OCI-LY7 (cell line): ENCODE data around the gene TAF13. TPM values are rescaled to one million over a fixed set of nuclear protein-coding genes. Genes with fewer than 3 reads are reported as not detected.
A peak's percentile ranks its signal among the peaks of the same experiment; 100 is the strongest.

Experiments used
- BruUV-seq: library from RNA; stranded (reverse); fragments of 400-500 nt; replicated peaks from 2 replicates; lab custom pipeline; 2021; lab: Mats Ljungman, UMichigan
- CTCF ChIA-PET: fragments of 300-600 bp; sonication (Branson Sonifier 250); formaldehyde crosslinking; loops from one replicate; lab custom pipeline; 2022; ENCODE audit warnings: antibody characterized with exemption; ENCODE audit not compliant: unreplicated experiment; lab: Charles Lee
- POLR2A ChIA-PET: fragments of 300-600 bp; sonication (Branson Sonifier 250); formaldehyde crosslinking; loops from one replicate; lab custom pipeline; 2022; ENCODE audit warnings: antibody characterized with exemption; lab: Charles Lee
- DNase-seq: peaks from one replicate; pipeline ENCODE4 v3.0.0-alpha.2; 2015; ENCODE audit warnings: low spot score
- H2AFZ ChIP-seq: fragments of 200-600 bp; sonication (generic), shearing (Covaris generic); 2 replicates; pipeline ENCODE4 v1.6.1; 2014; ENCODE audit warnings: mild to moderate bottlenecking, antibody characterized with exemption, low read length, moderate library complexity
- H3K27ac ChIP-seq: fragments of 200-600 bp; sonication (generic); 2 replicates; pipeline ENCODE4 v1.5.1; 2014; ENCODE audit warnings: mixed run types, low read depth, mild to moderate bottlenecking, moderate library complexity, low read length, inconsistent platforms; ENCODE audit not compliant: poor library complexity, severe bottlenecking
- H3K36me3 ChIP-seq: fragments of 200-600 bp; sonication (generic); 2 replicates; pipeline ENCODE4 v1.6.1; 2014; ENCODE audit warnings: mild to moderate bottlenecking, antibody characterized with exemption, low read length, moderate library complexity, mixed read lengths; ENCODE audit not compliant: insufficient read depth
- H3K4me1 ChIP-seq: fragments of 200-600 bp; sonication (generic); 2 replicates; pipeline ENCODE4 v1.5.1; 2014; ENCODE audit warnings: mild to moderate bottlenecking, low read length; ENCODE audit not compliant: insufficient read depth, poor library complexity, severe bottlenecking
- H3K4me2 ChIP-seq: fragments of 200-600 bp; sonication (generic); 2 replicates; pipeline ENCODE4 v1.6.1; 2014; ENCODE audit warnings: mild to moderate bottlenecking, low read length
- H3K4me3 ChIP-seq: fragments of 200-600 bp; sonication (generic); 2 replicates; pipeline ENCODE4 v1.5.1; 2014; ENCODE audit warnings: mild to moderate bottlenecking, low read depth, low read length; ENCODE audit not compliant: poor library complexity, severe bottlenecking
- H3K79me2 ChIP-seq: fragments of 200-600 bp; sonication (generic); 2 replicates; pipeline ENCODE4 v1.6.1; 2016; ENCODE audit warnings: low read depth, mild to moderate bottlenecking, low read length, moderate library complexity, mixed read lengths; ENCODE audit not compliant: insufficient read depth
- H3K9me2 ChIP-seq: fragments of 200-600 bp; sonication (generic); 2 replicates; pipeline ENCODE4 v1.6.1; 2016; ENCODE audit warnings: mild to moderate bottlenecking, low read length, mixed read lengths; ENCODE audit not compliant: insufficient read depth
- H3K9me3 ChIP-seq: fragments of 200-600 bp; sonication (generic); 2 replicates; pipeline ENCODE4 v1.6.1; 2014; ENCODE audit warnings: mild to moderate bottlenecking, mixed run types, low read length, mixed read lengths
- H4K20me1 ChIP-seq: fragments of 200-600 bp; sonication (generic); 2 replicates; pipeline ENCODE4 v1.6.1; 2014; ENCODE audit warnings: mild to moderate bottlenecking, antibody characterized with exemption, low read length, moderate library complexity, mixed read lengths; ENCODE audit not compliant: insufficient read depth
- CTCF ChIP-seq: fragments of 200-600 bp; sonication (generic); conservative IDR thresholded peaks from 2 replicates; pipeline ENCODE4 v1.5.1; 2014; ENCODE audit warnings: mild to moderate bottlenecking, antibody characterized with exemption, low read length, moderate library complexity, mixed read lengths
- EZH2phosphoT487 ChIP-seq: fragments of 200-600 bp; sonication (generic); IDR thresholded peaks from 2 replicates; pipeline ENCODE4 v1.6.1; 2018; ENCODE audit warnings: low read depth, borderline replicate concordance, mild to moderate bottlenecking, mixed run types, antibody characterized with exemption, low read length, moderate library complexity, mixed read lengths
- intact Hi-C: fragments of 100-400 bp; cut with micrococcal nuclease; formaldehyde crosslinking; loops from one replicate; pipeline ENCODE4 v1.10.0; 2022; ENCODE audit not compliant: unreplicated experiment
- total RNA-seq, 2 experiments: library from RNA; depleted of rRNA in 1 of 2; stranded (reverse); fragments of >200 nt in 1 of 2; shearing (Covaris generic) in 1 of 2; gene quantifications; 2 replicates each; pipeline ENCODE4 v1.2.3, GENCODE V29; 2014 to 2022

TAF13 gene
- total RNA-seq, 2 experiments from 2014 or later = 8.3 to 27.2 TPM

GRCh38 chr1:109080441-109081082 lies 4.8 kb upstream of the TAF13 start:
- no peak for DNase-seq
- Histone ChIP-seq H2AFZ (no peak overlapping the region), H3K9me2 (no peaks in the 10 kb centered on the region), H3K4me1 (peaks cover 22% of the 10 kb centered on the region), H4K20me1 (no peaks in the 10 kb centered on the region), H3K4me3 (no peak overlapping the region), H3K79me2 (peaks cover 2% of the 10 kb centered on the region; the same call in 1 of the 2 replicates), H3K27ac (no peak overlapping the region), H3K4me2 (no peak overlapping the region), H3K9me3 (no peaks in the 10 kb centered on the region), H3K36me3 (no peaks in the 10 kb centered on the region)
- ChIA-PET CTCF (no interaction called here), POLR2A (no interaction called here)
- TF ChIP-seq EZH2phosphoT487 = no peak
- TF ChIP-seq CTCF = no peak
- no TSS peak for BruUV-seq
- intact Hi-C loops = no loop called here

GRCh38 chr1:109079240-109079622 lies 3.4 kb upstream of the TAF13 start:
- BruUV-seq = no TSS peak
- no peaks in the 10 kb centered on the region for H3K9me2 ChIP-seq
- H3K4me1 ChIP-seq = peaks cover 29% of the 10 kb centered on the region
- H3K9me3 ChIP-seq = no peaks in the 10 kb centered on the region
- intact Hi-C loops = no loop called here
- no peaks in the 10 kb centered on the region for H4K20me1 ChIP-seq
- H3K4me2 ChIP-seq = no peak overlapping the region
- H3K4me3 ChIP-seq = no peak overlapping the region
- no peak overlapping the region for H2AFZ ChIP-seq
- H3K27ac ChIP-seq = no peak overlapping the region
- ChIA-PET POLR2A (interaction anchor here (0.5 kb wide), 1 partner anchor 33 kb away, joined by 4 read pairs; no protein-coding TSS in a partner anchor), CTCF (no interaction called here)
- no peak for DNase-seq
- no peaks in the 10 kb centered on the region for H3K36me3 ChIP-seq
- TF ChIP-seq EZH2phosphoT487 = no peak
- no peak for TF ChIP-seq CTCF
- H3K79me2 ChIP-seq = peaks cover 14% of the 10 kb centered on the region

- Histone ChIP-seq H3K4me1 (peaks cover 29% of the 10 kb centered on the region), H2AFZ (peak overlapping the region; percentile 60; the same call in 1 of the 2 replicates), H3K4me3 (no peak overlapping the region), H3K9me3 (no peaks in the 10 kb centered on the region), H3K79me2 (peaks cover 14% of the 10 kb centered on the region), H3K36me3 (peaks cover 6% of the 10 kb centered on the region; the same call in 1 of the 2 replicates), H4K20me1 (no peaks in the 10 kb centered on the region), H3K9me2 (no peaks in the 10 kb centered on the region), H3K4me2 (peak overlapping the region; percentile 27), H3K27ac (no peak overlapping the region)
- TF ChIP-seq EZH2phosphoT487 (no peak), CTCF (no peak)
- intact Hi-C loops = no loop called here
- ChIA-PET CTCF (no interaction called here), POLR2A (interaction anchor here (1.2 to 1.3 kb wide), 3 partner anchors 12 to 199 kb away, joined by 3 to 12 read pairs (median 3); partner anchors contain the start of gene TMEM167B)
- DNase-seq = peak; percentile 57
- no TSS peak for BruUV-seq
These were observed 2.5 kb upstream of the TAF13 start for GRCh38 chr1:109078317-109078716.
